C4-2B (cell line): Measurements from ENCODE around the gene SH3RF1.

ENCODE experiments used
- H3K27ac ChIP-seq: fragments of 450-650 bp; 2 replicates; pipeline ENCODE4 v1.5.1; 2017
- CTCF ChIP-seq: fragments of 450-650 bp; conservative IDR thresholded peaks from 2 replicates; pipeline ENCODE4 v1.5.1; 2017; ENCODE audit warnings: mild to moderate bottlenecking
- ZFX ChIP-seq: fragments of 450-650 bp; IDR thresholded peaks from 2 replicates; pipeline ENCODE4 v1.6.1; 2017

SH3RF1 gene

DNA sequence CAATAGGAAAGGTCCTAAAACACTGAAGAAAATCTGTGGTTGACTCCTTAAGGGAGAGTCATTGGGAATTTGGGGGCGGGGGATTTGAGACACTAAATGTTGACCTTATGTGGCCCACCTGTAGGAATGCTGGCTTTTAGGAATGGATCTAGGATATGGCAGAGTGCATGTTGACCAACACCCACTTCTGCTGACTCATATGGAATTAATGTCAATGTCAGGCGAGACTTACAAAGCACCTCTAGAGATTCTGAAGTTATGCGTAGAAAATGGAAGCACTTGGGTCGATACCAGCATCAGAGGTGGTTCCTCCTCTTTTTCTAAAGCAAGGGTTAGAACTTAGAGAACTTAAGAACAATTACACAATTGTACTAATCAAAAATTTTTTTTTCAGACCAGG lies 160.1 kb downstream of the SH3RF1 start:
- TF ChIP-seq ZFX = no peak

DNA sequence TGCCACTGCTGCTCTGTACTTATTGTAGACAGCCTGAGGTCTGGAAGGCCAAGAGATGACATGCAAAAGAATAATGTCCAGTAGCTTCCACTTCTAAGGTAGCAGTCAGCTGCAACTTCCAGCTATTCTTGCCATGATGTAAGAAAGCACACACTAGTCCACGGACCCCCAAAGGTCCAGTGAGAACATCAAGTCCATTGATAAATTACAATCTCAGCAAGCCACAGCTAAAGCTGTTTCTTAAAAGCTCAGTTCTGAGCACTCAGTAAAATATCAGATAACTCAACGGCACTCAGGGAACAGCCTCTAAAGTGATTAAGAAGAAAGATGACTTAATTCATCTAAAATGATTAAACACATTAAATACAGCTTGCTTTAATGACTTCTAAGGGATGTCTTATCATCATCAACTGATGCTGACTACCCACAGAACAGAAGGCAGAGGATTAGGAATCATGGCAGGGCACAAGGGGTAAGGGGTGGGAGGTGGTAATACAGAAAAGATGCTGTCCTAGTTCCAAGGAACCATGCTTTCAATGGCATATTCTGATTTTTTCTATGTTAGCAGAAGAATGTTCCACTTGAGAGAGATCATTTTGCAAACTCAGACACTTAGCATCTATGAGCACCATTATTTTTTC lies 161.6 kb downstream of the SH3RF1 start:
- TF ChIP-seq ZFX = no peak
- TF ChIP-seq CTCF = no peak
- no peak overlapping the region for H3K27ac ChIP-seq

More for the DNA sequence above, 160.1 kb downstream of the SH3RF1 start:
- H3K27ac ChIP-seq = no peak overlapping the region

DNA sequence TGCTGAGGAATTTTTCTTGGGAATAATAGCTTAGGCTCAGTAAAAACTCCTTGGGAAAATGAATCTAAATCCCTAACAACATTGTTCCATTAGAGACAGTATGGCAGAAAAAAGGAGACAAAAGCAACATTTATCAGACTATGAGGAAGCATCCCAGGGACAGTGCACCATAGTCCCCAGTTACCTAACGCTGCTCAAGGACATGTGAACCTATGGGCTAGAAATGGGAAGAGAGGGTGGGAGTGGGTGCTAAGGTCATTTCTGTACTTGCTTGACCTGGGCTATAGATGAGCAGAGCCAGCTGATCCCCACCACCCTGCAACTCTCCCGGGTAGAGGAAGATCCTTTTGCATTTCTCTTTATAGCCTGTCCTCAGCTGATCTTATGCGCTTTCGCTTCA lies 162.5 kb downstream of the SH3RF1 start:
- H3K27ac ChIP-seq = no peak overlapping the region
- TF ChIP-seq ZFX (no peak), CTCF (no peak)

DNA sequence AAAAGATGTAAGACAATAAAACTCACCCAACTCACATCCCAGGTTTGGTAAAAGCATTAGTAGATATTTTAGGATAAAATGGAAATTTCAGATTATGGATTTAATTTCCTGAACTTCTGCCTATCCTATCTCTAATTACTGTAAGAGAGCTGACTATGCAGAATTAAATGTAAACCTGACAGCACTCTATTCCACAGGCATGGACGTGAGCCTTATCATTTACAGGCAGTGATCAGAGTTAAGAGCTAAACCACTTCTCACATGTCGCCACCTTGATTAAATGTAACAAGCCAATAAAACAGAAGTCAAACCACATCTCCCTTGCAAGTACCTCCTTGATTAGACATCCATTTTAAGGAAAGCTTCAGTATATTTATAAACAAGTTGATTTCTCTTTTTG lies 163.2 kb downstream of the SH3RF1 start:
- no peak overlapping the region for H3K27ac ChIP-seq
- no peak for TF ChIP-seq CTCF
- no peak for TF ChIP-seq ZFX

GRCh38 chr4:169106696-169107229 lies 164.0 kb downstream of the SH3RF1 start:
- TF ChIP-seq ZFX (no peak), CTCF (no peak)
- H3K27ac ChIP-seq = no peak overlapping the region

DNA sequence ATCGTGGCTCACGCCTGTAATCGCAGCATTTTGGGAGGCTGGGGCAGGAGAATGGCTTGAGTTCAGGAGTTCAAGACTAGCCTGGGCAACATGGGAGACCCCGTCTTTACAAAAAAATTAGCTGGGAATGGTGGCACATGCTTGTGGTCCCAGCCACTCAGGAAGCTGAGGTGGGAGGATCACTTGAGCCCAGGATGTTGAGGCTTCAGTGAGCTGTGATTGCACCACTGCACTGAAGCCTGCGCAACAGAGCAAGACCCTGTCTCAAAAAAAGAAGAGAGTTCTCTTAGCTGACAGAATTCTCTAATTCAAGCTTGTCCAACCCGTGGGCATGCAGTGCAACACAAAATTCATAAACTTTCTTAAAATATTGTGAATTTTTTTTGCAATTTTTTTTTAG lies 165.1 kb downstream of the SH3RF1 start:
- H3K27ac ChIP-seq = no peak overlapping the region
- TF ChIP-seq ZFX = no peak

DNA sequence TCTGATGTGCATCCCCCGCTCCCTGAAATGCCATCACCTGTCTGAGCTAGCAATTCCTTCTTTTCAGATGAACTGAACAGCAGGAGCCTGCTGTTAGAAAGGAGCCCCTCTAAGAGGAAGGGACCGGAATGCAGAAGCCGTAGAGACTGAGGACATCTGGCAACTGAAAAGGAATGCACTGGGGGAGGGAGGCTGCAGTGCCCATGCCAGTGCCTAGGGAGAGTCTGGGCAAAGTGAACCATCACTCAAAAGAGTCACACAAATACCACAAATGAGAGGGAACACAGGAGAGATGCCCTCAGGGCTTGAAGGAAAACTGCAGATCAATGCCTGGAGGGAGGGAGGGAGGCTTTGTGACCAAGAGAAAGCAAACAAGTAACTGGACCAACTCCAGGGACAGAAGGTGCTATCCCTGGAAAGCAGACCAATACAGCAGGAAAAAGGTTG lies 166.8 kb downstream of the SH3RF1 start:
- TF ChIP-seq CTCF (no peak), ZFX (no peak)
- H3K27ac ChIP-seq = peak overlapping the region; percentile 60

- TF ChIP-seq CTCF = no peak
- no peak overlapping the region for H3K27ac ChIP-seq
Measured at GRCh38 chr4:169102026-169102425, 168.7 kb downstream of the SH3RF1 start.
